H9 (cell line): Measurements from ENCODE around the gene USP34. TPM values are rescaled to one million over a fixed set of nuclear protein-coding genes. Genes with fewer than 3 reads are reported as not detected.
A peak's percentile ranks its signal among the peaks of the same experiment; 100 is the strongest.

ENCODE experiments used
- DNase-seq: peaks from one replicate; pipeline ENCODE4 v3.0.0-alpha.2; 2017
- H2AFZ ChIP-seq: one replicate; pipeline ENCODE4 v1.6.1; 2013; ENCODE audit warnings: mild to moderate bottlenecking, low read length, control low read depth, moderate library complexity
- H2AK5ac ChIP-seq: 2 replicates; pipeline ENCODE4 v1.6.1; 2013; ENCODE audit warnings: low read length, control low read depth, mixed read lengths; ENCODE audit not compliant: insufficient read length
- H2BK120ac ChIP-seq: one replicate; pipeline ENCODE4 v1.6.1; 2013; ENCODE audit warnings: low read depth, mild to moderate bottlenecking, low read length, control low read depth, inconsistent platforms; ENCODE audit not compliant: poor library complexity, severe bottlenecking
- H2BK12ac ChIP-seq: 2 replicates; pipeline ENCODE4 v1.6.1; 2013; ENCODE audit warnings: low read length, control low read depth, mixed read lengths, low read depth; ENCODE audit not compliant: insufficient read length
- H2BK15ac ChIP-seq: 2 replicates; pipeline ENCODE4 v1.6.1; 2013; ENCODE audit warnings: low read depth, low read length, control low read depth
- H2BK20ac ChIP-seq: one replicate; pipeline ENCODE4 v1.6.1; 2013; ENCODE audit warnings: low read depth, mild to moderate bottlenecking, low read length, control low read depth, inconsistent platforms; ENCODE audit not compliant: poor library complexity, severe bottlenecking
- H2BK5ac ChIP-seq: 2 replicates; pipeline ENCODE4 v1.6.1; 2013; ENCODE audit warnings: low read length, control low read depth, mixed read lengths; ENCODE audit not compliant: insufficient read length
- H3K14ac ChIP-seq: 2 replicates; pipeline ENCODE4 v1.6.1; 2013; ENCODE audit warnings: low read length, control low read depth; ENCODE audit not compliant: insufficient read depth
- H3K18ac ChIP-seq: 2 replicates; pipeline ENCODE4 v1.6.1; 2013; ENCODE audit warnings: low read depth, mild to moderate bottlenecking, mixed read lengths, low read length, control low read depth; ENCODE audit not compliant: insufficient read length
- H3K23ac ChIP-seq: 2 replicates; pipeline ENCODE4 v1.6.1; 2013; ENCODE audit warnings: low read length, control low read depth, mixed read lengths, low read depth; ENCODE audit not compliant: insufficient read length
- H3K23me2 ChIP-seq: 2 replicates; pipeline ENCODE4 v1.6.1; 2013; ENCODE audit warnings: low read depth, mild to moderate bottlenecking, mixed read lengths, low read length, control low read depth; ENCODE audit not compliant: insufficient read length, poor library complexity, severe bottlenecking
- H3K27ac ChIP-seq: 2 replicates; pipeline ENCODE4 v1.5.1; 2013; ENCODE audit warnings: low read length, control low read depth, mixed read lengths, low read depth; ENCODE audit not compliant: insufficient read length
- H3K27me3 ChIP-seq: 2 replicates; pipeline ENCODE4 v1.6.1; 2013; ENCODE audit warnings: low read length, control low read depth, inconsistent platforms; ENCODE audit not compliant: insufficient read depth
- H3K4ac ChIP-seq: 2 replicates; pipeline ENCODE4 v1.6.1; 2013; ENCODE audit warnings: low read depth, mild to moderate bottlenecking, control low read depth, inconsistent platforms, low read length, moderate library complexity
- H3K4me1 ChIP-seq: 2 replicates; pipeline ENCODE4 v1.6.1; 2013; ENCODE audit warnings: low read length, control low read depth, inconsistent platforms; ENCODE audit not compliant: insufficient read depth
- H3K4me2 ChIP-seq: 2 replicates; pipeline ENCODE4 v1.6.1; 2013; ENCODE audit warnings: low read length, control low read depth, mixed read lengths; ENCODE audit not compliant: insufficient read length, insufficient read depth
- H3K56ac ChIP-seq: 2 replicates; pipeline ENCODE4 v1.6.1; 2013; ENCODE audit warnings: low read depth, mild to moderate bottlenecking, mixed read lengths, low read length, control low read depth; ENCODE audit not compliant: insufficient read length
- H3K79me1 ChIP-seq: 2 replicates; pipeline ENCODE4 v1.6.1; 2013; ENCODE audit warnings: low read depth, mild to moderate bottlenecking, moderate library complexity, low read length, control low read depth, inconsistent platforms; ENCODE audit not compliant: insufficient read depth, poor library complexity, severe bottlenecking
- H3K79me2 ChIP-seq: 2 replicates; pipeline ENCODE4 v1.6.1; 2013; ENCODE audit warnings: low read length, control low read depth, inconsistent platforms; ENCODE audit not compliant: insufficient read depth
- H3K9ac ChIP-seq: 2 replicates; pipeline ENCODE4 v1.6.1; 2013; ENCODE audit warnings: low read length, control low read depth, mixed read lengths; ENCODE audit not compliant: insufficient read length; ENCODE audit errors: extremely low read depth
- H3K9me3 ChIP-seq: one replicate; pipeline ENCODE4 v1.6.1; 2013; ENCODE audit warnings: low read depth, low read length, inconsistent platforms; ENCODE audit not compliant: control insufficient read depth
- H3T11ph ChIP-seq: one replicate; pipeline ENCODE4 v1.6.1; 2013; ENCODE audit warnings: mild to moderate bottlenecking, low read length, control low read depth, inconsistent platforms
- H4K20me1 ChIP-seq: one replicate; pipeline ENCODE4 v1.6.1; 2013; ENCODE audit not compliant: control insufficient read depth, insufficient read length, insufficient read depth
- H4K5ac ChIP-seq: 2 replicates; pipeline ENCODE4 v1.6.1; 2013; ENCODE audit warnings: low read depth, mild to moderate bottlenecking, mixed read lengths, low read length, control low read depth; ENCODE audit not compliant: insufficient read length
- H4K8ac ChIP-seq: replicated peaks from 2 replicates; pipeline ENCODE4 v1.6.1; 2013; ENCODE audit warnings: low read length, control low read depth, mixed read lengths, low read depth; ENCODE audit not compliant: insufficient read length
- H4K91ac ChIP-seq: 2 replicates; pipeline ENCODE4 v1.6.1; 2013; ENCODE audit warnings: low read depth, mild to moderate bottlenecking, moderate library complexity, mixed read lengths, low read length, control low read depth; ENCODE audit not compliant: insufficient read length
- H3K27ac Mint-ChIP-seq, 3 experiments: 2 replicates in 2 of 3; 3 replicates in 1 of 3; pipeline ENCODE4 v1.8.0; 2020 to 2021; ENCODE audit warnings: mixed read lengths in 3 of 3, mild to moderate bottlenecking in 1 of 3, moderate library complexity in 1 of 3
- H3K27me3 Mint-ChIP-seq: 2 replicates; pipeline ENCODE4 v1.8.0; 2021; ENCODE audit warnings: low read depth, mild to moderate bottlenecking, moderate library complexity, mixed read lengths
- H3K36me3 Mint-ChIP-seq, 3 experiments: 2 replicates in 2 of 3; 3 replicates in 1 of 3; pipeline ENCODE4 v1.8.0; 2020 to 2021; ENCODE audit warnings: low read depth in 3 of 3, mixed read lengths in 3 of 3; ENCODE audit not compliant: insufficient read depth in 1 of 3
- H3K4me1 Mint-ChIP-seq, 2 experiments: 2 replicates each; pipeline ENCODE4 v1.8.0; 2020; ENCODE audit warnings: mixed read lengths in 2 of 2
- H3K4me3 Mint-ChIP-seq, 2 experiments: 2 replicates in 1 of 2; 3 replicates in 1 of 2; pipeline ENCODE4 v1.8.0; 2020 to 2021; ENCODE audit warnings: mild to moderate bottlenecking in 2 of 2, mixed read lengths in 2 of 2, moderate library complexity in 1 of 2
- H3K9me3 Mint-ChIP-seq, 2 experiments: 2 replicates in 1 of 2; 3 replicates in 1 of 2; pipeline ENCODE4 v1.8.0; 2020; ENCODE audit warnings: mild to moderate bottlenecking in 2 of 2, mixed read lengths in 2 of 2, moderate library complexity in 1 of 2
- CTCF ChIP-seq: fragments of 200-600 bp; sonication (generic); conservative IDR thresholded peaks from 3 replicates; pipeline ENCODE4 v1.8.0; 2021; ENCODE audit warnings: antibody characterized with exemption, mild to moderate bottlenecking
- WGBS: extraction: QIAGEN DNeasy Blood & Tissue Kit; methylation state at CpG from one replicate; pipeline ENCODE4 v1.1.7; 2013; ENCODE audit warnings: missing lambda C conversion rate, low lambda C conversion rate, mixed read lengths; ENCODE audit not compliant: insufficient read length; ENCODE audit errors: extremely low coverage; 5-methylcytosine and 5-hydroxymethylcytosine counted together
- total RNA-seq: library from RNA; stranded (reverse); gene quantifications from 2 replicates; pipeline ENCODE4 v1.2.1, GENCODE V29; 2021

USP34 gene
- total RNA-seq, 1 experiment from 2014 or later, result 93.9 TPM

- H3K4ac ChIP-seq, result no peak overlapping the region
- no peak overlapping the region for H3K27ac ChIP-seq
- peaks cover under 1 to 17% (median 5%) of the 10 kb centered on the region in 3 experiments; a peak in 5 of 7 replicates for H3K36me3 Mint-ChIP-seq
- WGBS, result no CpG with 5 or more reads among the region's 1 CpG
- no peak overlapping the region for H4K8ac ChIP-seq
- peaks cover 7% of the 10 kb centered on the region for H3K79me1 ChIP-seq
- H3K4me1 Mint-ChIP-seq, result peaks cover 0 to 6% of the 10 kb centered on the region in 2 experiments; a peak in 2 of 4 replicates
- no peak overlapping the region for H3K4me2 ChIP-seq
- no peaks in the 10 kb centered on the region for H3K4me1 ChIP-seq
- no peak overlapping the region for H2BK15ac ChIP-seq
- no peaks in the 10 kb centered on the region for H3K27me3 Mint-ChIP-seq
- no peaks in the 10 kb centered on the region for H3K9me3 ChIP-seq
- H3K9ac ChIP-seq, result no peak overlapping the region
- no peak overlapping the region for H3K23ac ChIP-seq
- no peak overlapping the region for H2BK120ac ChIP-seq
- no peaks in the 10 kb centered on the region for H4K20me1 ChIP-seq
- H2AFZ ChIP-seq, result no peak overlapping the region
- H3K56ac ChIP-seq, result no peak overlapping the region
- H3K79me2 ChIP-seq, result no peaks in the 10 kb centered on the region; the same call in 1 of the 2 replicates
- H4K91ac ChIP-seq, result no peak overlapping the region
- no peak overlapping the region for H3T11ph ChIP-seq
- H2BK5ac ChIP-seq, result no peak overlapping the region
- H3K4me3 Mint-ChIP-seq, result no peak overlapping the region
- no peak overlapping the region for H2BK20ac ChIP-seq
- H3K18ac ChIP-seq, result no peak overlapping the region
- H3K14ac ChIP-seq, result no peak overlapping the region
- no peak overlapping the region for H4K5ac ChIP-seq
- H3K27ac Mint-ChIP-seq, result 0 out of 7 replicates have a peak overlapping the region, but pooled peaks of 1 of the 3 experiments have one; percentile 2
- H3K23me2 ChIP-seq, result no peaks in the 10 kb centered on the region
- H3K27me3 ChIP-seq, result no peaks in the 10 kb centered on the region
- no peak overlapping the region for H2BK12ac ChIP-seq
- H3K9me3 Mint-ChIP-seq, result no peaks in the 10 kb centered on the region
- DNase-seq, result no peak
- H2AK5ac ChIP-seq, result no peak overlapping the region
- no peak for TF ChIP-seq CTCF
Measured at GRCh38 chr2:61415265-61415664, 55.6 kb downstream of the USP34 start.
